Endothelial cell of umbilical vein (primary cell): ENCODE results near the gene ZNF724. TPM values are rescaled to one million over a fixed set of nuclear protein-coding genes. Genes with fewer than 3 reads are reported as not detected.

Source experiments
- BruUV-seq: library from RNA; stranded (reverse); fragments of 400-500 nt; replicated peaks from 2 replicates; lab custom pipeline; 2021; lab: Mats Ljungman, UMichigan
- CTCF ChIA-PET: fragments of 300-600, 350-600 bp; sonication (Branson Sonifier 250); formaldehyde crosslinking; loops from one replicate; lab custom pipeline; 2021; ENCODE audit warnings: antibody characterized with exemption, inconsistent platforms; lab: Charles Lee
- POLR2A ChIA-PET: fragments of 300-600, 350-600 bp; sonication (Branson Sonifier 250); formaldehyde crosslinking; loops from one replicate; lab custom pipeline; 2021; ENCODE audit warnings: antibody characterized with exemption, inconsistent platforms; lab: Charles Lee
- DNase-seq: peaks from one replicate; pipeline ENCODE4 v3.0.0-alpha.2; 2011; ENCODE audit warnings: low read depth, low spot score
- FAIRE-seq: peaks from 2 replicates; lab custom pipeline; 2011; peaks lifted over from hg19 to GRCh38; lab: Jason Lieb, UNC
- H2AFZ ChIP-seq: 2 replicates; pipeline ENCODE4 v1.6.0; 2012; ENCODE audit warnings: low read depth, low read length, control low read depth, inconsistent platforms
- H3K27ac ChIP-seq: 2 replicates; pipeline ENCODE4 v1.5.1; 2011; ENCODE audit warnings: low read depth, mild to moderate bottlenecking, control low read depth, low read length, moderate library complexity; ENCODE audit not compliant: insufficient read depth
- H3K27me3 ChIP-seq, 2 experiments: 2 replicates each; pipeline versions ENCODE4 v1.6.0 to v1.6.1; 2011; ENCODE audit warnings: low read length in 2 of 2, mixed read lengths in 1 of 2; ENCODE audit not compliant: control insufficient read depth in 2 of 2, insufficient read depth in 2 of 2
- H3K36me3 ChIP-seq, 2 experiments: 2 replicates in 1 of 2; 3 replicates in 1 of 2; pipeline ENCODE4 v1.5.1; 2011; ENCODE audit warnings: low read length in 2 of 2, mild to moderate bottlenecking in 1 of 2, moderate library complexity in 1 of 2; ENCODE audit not compliant: control insufficient read depth in 2 of 2, insufficient read depth in 2 of 2; ENCODE audit errors: extremely low read depth in 1 of 2
- H3K4me1 ChIP-seq: 3 replicates; pipeline ENCODE4 v1.5.1; 2011; ENCODE audit warnings: mild to moderate bottlenecking, low read length; ENCODE audit not compliant: control insufficient read depth, insufficient read depth; ENCODE audit errors: extremely low read depth
- H3K4me2 ChIP-seq: 2 replicates; pipeline ENCODE4 v1.6.1; 2011; ENCODE audit warnings: low read length, control low read depth, mixed read lengths; ENCODE audit not compliant: insufficient read depth
- H3K4me3 ChIP-seq, 3 experiments: fragments of 200-600 bp in 1 of 3; sonication (generic), shearing (Covaris generic) in 1 of 3; replicated peaks in 1 of 3; 2 replicates each; pipeline ENCODE4 v1.5.1; 2011 to 2016; ENCODE audit warnings: control low read depth in 3 of 3, low read length in 3 of 3, mild to moderate bottlenecking in 2 of 3, inconsistent platforms in 1 of 3, low read depth in 1 of 3, moderate library complexity in 1 of 3; ENCODE audit not compliant: insufficient read depth in 1 of 3
- H3K79me2 ChIP-seq: 2 replicates; pipeline ENCODE4 v1.6.0; 2012; ENCODE audit warnings: low read length, inconsistent platforms; ENCODE audit not compliant: control insufficient read depth, insufficient read depth
- H3K9ac ChIP-seq: replicated peaks from 2 replicates; pipeline ENCODE3; 2011; ENCODE audit warnings: low read length, control low read depth; ENCODE audit not compliant: insufficient read depth; ENCODE audit errors: extremely low read depth
- H3K9me1 ChIP-seq: replicated peaks from 3 replicates; pipeline ENCODE4 v1.6.0; 2011; ENCODE audit warnings: mild to moderate bottlenecking, low read length; ENCODE audit not compliant: control insufficient read depth, insufficient read depth; ENCODE audit errors: extremely low read depth
- H3K9me3 ChIP-seq: replicated peaks from 2 replicates; pipeline ENCODE4 v1.5.1; 2012; ENCODE audit warnings: low read length, inconsistent platforms; ENCODE audit not compliant: control insufficient read depth, insufficient read depth
- H4K20me1 ChIP-seq: replicated peaks from 2 replicates; pipeline ENCODE3; 2011; ENCODE audit warnings: mild to moderate bottlenecking, low read length; ENCODE audit not compliant: control insufficient read depth, insufficient read depth; ENCODE audit errors: extremely low read depth
- CTCF ChIP-seq, 2 donors: IDR thresholded peaks; 1 replicate in 1 of 2; 2 replicates in 1 of 2; pipeline ENCODE4 v1.5.1; 2011; ENCODE audit warnings: low read length in 2 of 2, mild to moderate bottlenecking in 2 of 2, moderate library complexity in 2 of 2, control low read depth in 1 of 2, inconsistent platforms in 1 of 2, low read depth in 1 of 2; ENCODE audit not compliant: insufficient read depth in 1 of 2; ENCODE audit errors: extremely low read depth in 1 of 2
- EZH2 ChIP-seq: IDR thresholded peaks from 2 replicates; pipeline ENCODE4 v1.6.1; 2012; ENCODE audit warnings: borderline replicate concordance, low read depth, mild to moderate bottlenecking, moderate library complexity, low read length, inconsistent platforms; ENCODE audit not compliant: severe bottlenecking
- FOS ChIP-seq: IDR thresholded peaks from 2 replicates; pipeline ENCODE4 v1.6.1; 2011; ENCODE audit warnings: mild to moderate bottlenecking, low read length, moderate library complexity, borderline replicate concordance; ENCODE audit not compliant: insufficient read depth
- GATA2 ChIP-seq: IDR thresholded peaks from 2 replicates; pipeline ENCODE4 v1.7.0; 2011; ENCODE audit warnings: low read depth, mild to moderate bottlenecking, moderate library complexity, mixed read lengths, low read length; ENCODE audit not compliant: insufficient read length, insufficient read depth
- JUN ChIP-seq: IDR thresholded peaks from 2 replicates; pipeline ENCODE4 v1.6.1; 2011; ENCODE audit warnings: borderline replicate concordance, low read depth; ENCODE audit not compliant: insufficient read length, insufficient read depth
- MAX ChIP-seq: IDR thresholded peaks from 2 replicates; pipeline ENCODE4 v1.6.1; 2011; ENCODE audit not compliant: insufficient read depth, insufficient read length
- MYC ChIP-seq: IDR thresholded peaks from one replicate; pipeline ENCODE4 v1.6.1; 2011; ENCODE audit warnings: mild to moderate bottlenecking, low read depth, low read length
- POLR2A ChIP-seq: IDR thresholded peaks from 2 replicates; pipeline ENCODE4 v1.6.1; 2012; ENCODE audit warnings: low read depth, mild to moderate bottlenecking, control low read depth, low read length
- POLR2AphosphoS5 ChIP-seq: IDR thresholded peaks from 2 replicates; pipeline ENCODE4 v1.6.1; 2012; ENCODE audit warnings: low read depth, mild to moderate bottlenecking, control low read depth, low read length, moderate library complexity; ENCODE audit not compliant: insufficient read depth
- dilution Hi-C: fragments of 300-500 bp; cut with MboI; formaldehyde crosslinking; loops from one replicate; pipeline ENCODE4 v1.15.0; 2019; ENCODE audit warnings: low sequenced_read_pairs; ENCODE audit not compliant: extremely low pct_ligation_motif_present
- intact Hi-C: fragments of 100-400 bp; cut with micrococcal nuclease; formaldehyde crosslinking; loops from one replicate; pipeline ENCODE4 v1.10.0; 2022
- polyA plus RNA-seq, 4 experiments: library from polyadenylated mRNA; depleted of rRNA in 3 of 4; stranded (reverse) in 3 of 4; unstranded in 1 of 4; fragments of >200 nt; gene quantifications; 2 replicates each; pipeline versions ENCODE4 v1.2.1 to v1.2.3, GENCODE V29; 2011 to 2012; ENCODE audit warnings: missing spikeins in 1 of 4
- total RNA-seq: library from RNA; stranded (reverse); gene quantifications from 2 replicates; pipeline ENCODE4 v1.2.3, GENCODE V29; 2021

The ZNF724 gene
- total and polyA plus RNA-seq, 2 donors (not counting 3 experiments of a cell fraction or from before 2014, with no cell fraction given), result 0.77 to 6.0 TPM

GRCh38 chr19:23259961-23260360 lies 9.8 kb upstream of the ZNF724 start:
- CTCF ChIA-PET, result no interaction called here
- intact Hi-C loops, result no loop called here
- dilution Hi-C loops, result no loop called here

More at GRCh38 chr19:23259961-23260360, 9.8 kb upstream of the ZNF724 start:
- H3K4me2 ChIP-seq, result no peak overlapping the region
- no peaks in the 10 kb centered on the region for H3K9me3 ChIP-seq
- TF ChIP-seq MAX (no peak), FOS (no peak), GATA2 (no peak), POLR2A (no peak), POLR2AphosphoS5 (no peak), MYC (no peak), EZH2 (no peak), JUN (no peak), CTCF (IDR thresholded peaks at IDR 0.05; ENCODE audit: extremely low read depth in 1 of 2, insufficient read depth in 1 of 2, low read depth in 1 of 2, low read length in 2 of 2) (no peak)
- DNase-seq, result no peak
- no peaks in the 10 kb centered on the region for H4K20me1 ChIP-seq
- no peak overlapping the region for H3K9ac ChIP-seq
- POLR2A ChIA-PET, result no interaction called here
- no peaks in the 10 kb centered on the region for H3K79me2 ChIP-seq
- no peaks in the 10 kb centered on the region for H3K36me3 ChIP-seq
- H3K4me1 ChIP-seq, result no peaks in the 10 kb centered on the region
- H2AFZ ChIP-seq, result no peak overlapping the region
- no peaks in the 10 kb centered on the region for H3K27me3 ChIP-seq
- no peak for FAIRE-seq
- no peak overlapping the region for H3K4me3 ChIP-seq
- no peaks in the 10 kb centered on the region for H3K9me1 ChIP-seq
- H3K27ac ChIP-seq, result no peak overlapping the region
- no TSS peak for BruUV-seq
